ENCODE results near the gene CRIP3. TPM values are rescaled to one million over a fixed set of nuclear protein-coding genes. Genes with fewer than 3 reads are reported as not detected.

The CRIP3 gene
- total and polyA plus RNA-seq, 2 of the 13 experiments (the other 11 are each of a cell fraction or from before 2014, with no cell fraction given), result 6.3 to 9.3 TPM

DNA sequence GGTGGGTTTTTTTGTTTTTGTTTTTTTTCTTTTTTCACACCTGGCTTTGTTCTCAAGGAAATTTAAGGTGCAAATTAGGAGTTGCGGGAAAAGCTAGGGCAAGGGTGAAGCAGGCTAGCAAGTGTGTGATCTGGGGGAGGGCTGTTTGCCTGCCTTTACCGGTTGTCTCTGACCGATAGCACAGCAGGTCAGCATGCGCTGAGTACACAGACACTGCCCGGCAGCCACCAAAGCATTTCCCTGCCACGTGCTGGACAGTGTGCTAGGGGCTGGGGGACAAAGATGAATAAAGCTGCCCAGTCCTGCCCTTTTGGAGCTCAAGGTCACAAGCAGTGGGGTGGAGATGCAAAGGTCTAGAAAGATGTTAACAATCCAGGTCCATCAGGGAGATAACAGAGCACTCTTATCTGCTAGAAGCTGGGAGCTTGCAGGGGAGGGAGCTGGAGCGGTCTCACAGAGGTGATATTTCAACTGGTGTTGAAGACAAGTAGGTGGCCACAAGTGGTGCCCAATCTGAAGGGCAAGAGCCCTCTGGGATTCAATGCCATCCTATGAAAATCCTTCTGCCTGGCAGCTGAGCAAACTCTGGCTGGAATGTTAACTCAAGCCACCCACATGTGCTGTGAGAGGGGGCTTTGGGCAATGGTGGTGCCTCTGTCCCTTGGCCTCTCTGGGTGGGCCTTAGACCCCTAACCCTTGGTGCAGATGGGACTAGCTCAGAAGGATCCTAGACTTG, 40.8 kb downstream of the CRIP3 start (continued):
- TF ChIP-seq, protein P1, sequence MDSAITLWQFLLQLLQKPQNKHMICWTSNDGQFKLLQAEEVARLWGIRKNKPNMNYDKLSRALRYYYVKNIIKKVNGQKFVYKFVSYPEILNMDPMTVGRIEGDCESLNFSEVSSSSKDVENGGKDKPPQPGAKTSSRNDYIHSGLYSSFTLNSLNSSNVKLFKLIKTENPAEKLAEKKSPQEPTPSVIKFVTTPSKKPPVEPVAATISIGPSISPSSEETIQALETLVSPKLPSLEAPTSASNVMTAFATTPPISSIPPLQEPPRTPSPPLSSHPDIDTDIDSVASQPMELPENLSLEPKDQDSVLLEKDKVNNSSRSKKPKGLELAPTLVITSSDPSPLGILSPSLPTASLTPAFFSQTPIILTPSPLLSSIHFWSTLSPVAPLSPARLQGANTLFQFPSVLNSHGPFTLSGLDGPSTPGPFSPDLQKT (CRISPR knock-in tag; IDR thresholded peaks at IDR 0.05; ENCODE audit: borderline replicate concordance), result no peak
- TF ChIP-seq, protein P2, sequence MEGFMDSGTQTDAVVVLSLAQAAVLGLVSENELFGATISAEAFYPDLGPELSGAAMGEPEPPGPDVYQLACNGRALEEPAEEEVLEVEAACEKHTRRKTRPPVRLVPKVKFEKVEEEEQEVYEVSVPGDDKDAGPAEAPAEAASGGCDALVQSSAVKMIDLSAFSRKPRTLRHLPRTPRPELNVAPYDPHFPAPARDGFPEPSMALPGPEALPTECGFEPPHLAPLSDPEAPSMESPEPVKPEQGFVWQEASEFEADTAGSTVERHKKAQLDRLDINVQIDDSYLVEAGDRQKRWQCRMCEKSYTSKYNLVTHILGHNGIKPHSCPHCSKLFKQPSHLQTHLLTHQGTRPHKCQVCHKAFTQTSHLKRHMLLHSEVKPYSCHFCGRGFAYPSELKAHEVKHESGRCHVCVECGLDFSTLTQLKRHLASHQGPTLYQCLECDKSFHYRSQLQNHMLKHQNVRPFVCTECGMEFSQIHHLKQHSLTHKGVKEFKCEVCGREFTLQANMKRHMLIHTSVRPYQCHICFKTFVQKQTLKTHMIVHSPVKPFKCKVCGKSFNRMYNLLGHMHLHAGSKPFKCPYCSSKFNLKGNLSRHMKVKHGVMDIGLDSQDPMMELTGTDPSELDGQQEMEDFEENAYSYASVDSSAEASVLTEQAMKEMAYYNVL (CRISPR knock-in tag; IDR thresholded peaks at IDR 0.05; ENCODE audit: borderline replicate concordance), result peak; percentile 99
- peak; percentile 98 for TF ChIP-seq KLF6 (CRISPR knock-in tag; IDR thresholded peaks at IDR 0.05)
- peak; percentile 91 for TF ChIP-seq ZNF841 (CRISPR knock-in tag; IDR thresholded peaks at IDR 0.05; ENCODE audit: borderline replicate concordance)
- TF ChIP-seq, protein P3, sequence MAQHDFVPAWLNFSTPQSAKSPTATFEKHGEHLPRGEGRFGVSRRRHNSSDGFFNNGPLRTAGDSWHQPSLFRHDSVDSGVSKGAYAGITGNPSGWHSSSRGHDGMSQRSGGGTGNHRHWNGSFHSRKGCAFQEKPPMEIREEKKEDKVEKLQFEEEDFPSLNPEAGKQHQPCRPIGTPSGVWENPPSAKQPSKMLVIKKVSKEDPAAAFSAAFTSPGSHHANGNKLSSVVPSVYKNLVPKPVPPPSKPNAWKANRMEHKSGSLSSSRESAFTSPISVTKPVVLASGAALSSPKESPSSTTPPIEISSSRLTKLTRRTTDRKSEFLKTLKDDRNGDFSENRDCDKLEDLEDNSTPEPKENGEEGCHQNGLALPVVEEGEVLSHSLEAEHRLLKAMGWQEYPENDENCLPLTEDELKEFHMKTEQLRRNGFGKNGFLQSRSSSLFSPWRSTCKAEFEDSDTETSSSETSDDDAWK (CRISPR knock-in tag; IDR thresholded peaks at IDR 0.05), result no peak
- TF ChIP-seq, protein P4, sequence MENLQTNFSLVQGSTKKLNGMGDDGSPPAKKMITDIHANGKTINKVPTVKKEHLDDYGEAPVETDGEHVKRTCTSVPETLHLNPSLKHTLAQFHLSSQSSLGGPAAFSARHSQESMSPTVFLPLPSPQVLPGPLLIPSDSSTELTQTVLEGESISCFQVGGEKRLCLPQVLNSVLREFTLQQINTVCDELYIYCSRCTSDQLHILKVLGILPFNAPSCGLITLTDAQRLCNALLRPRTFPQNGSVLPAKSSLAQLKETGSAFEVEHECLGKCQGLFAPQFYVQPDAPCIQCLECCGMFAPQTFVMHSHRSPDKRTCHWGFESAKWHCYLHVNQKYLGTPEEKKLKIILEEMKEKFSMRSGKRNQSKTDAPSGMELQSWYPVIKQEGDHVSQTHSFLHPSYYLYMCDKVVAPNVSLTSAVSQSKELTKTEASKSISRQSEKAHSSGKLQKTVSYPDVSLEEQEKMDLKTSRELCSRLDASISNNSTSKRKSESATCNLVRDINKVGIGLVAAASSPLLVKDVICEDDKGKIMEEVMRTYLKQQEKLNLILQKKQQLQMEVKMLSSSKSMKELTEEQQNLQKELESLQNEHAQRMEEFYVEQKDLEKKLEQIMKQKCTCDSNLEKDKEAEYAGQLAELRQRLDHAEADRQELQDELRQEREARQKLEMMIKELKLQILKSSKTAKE (CRISPR knock-in tag; IDR thresholded peaks at IDR 0.05; ENCODE audit: borderline replicate concordance), result peak; percentile 100
- peak; percentile 98 for TF ChIP-seq ISL2 (CRISPR knock-in tag; IDR thresholded peaks at IDR 0.05)
- peak; percentile 73 for TF ChIP-seq KLF9 (CRISPR knock-in tag; IDR thresholded peaks at IDR 0.05; ENCODE audit: low read depth)
- TF ChIP-seq RFXAP (CRISPR knock-in tag; IDR thresholded peaks at IDR 0.05; ENCODE audit: borderline replicate concordance), result peak; percentile 91
- peak; percentile 71 for TF ChIP-seq FOXA1 (IDR thresholded peaks at IDR 0.05)
- peak; percentile 100 for TF ChIP-seq FOXA1 (CRISPR knock-in tag; IDR thresholded peaks at IDR 0.05)
- no peak for TF ChIP-seq ATAD3A (CRISPR knock-in tag; IDR thresholded peaks at IDR 0.05)
- TF ChIP-seq, protein P5, sequence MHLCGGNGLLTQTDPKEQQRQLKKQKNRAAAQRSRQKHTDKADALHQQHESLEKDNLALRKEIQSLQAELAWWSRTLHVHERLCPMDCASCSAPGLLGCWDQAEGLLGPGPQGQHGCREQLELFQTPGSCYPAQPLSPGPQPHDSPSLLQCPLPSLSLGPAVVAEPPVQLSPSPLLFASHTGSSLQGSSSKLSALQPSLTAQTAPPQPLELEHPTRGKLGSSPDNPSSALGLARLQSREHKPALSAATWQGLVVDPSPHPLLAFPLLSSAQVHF (CRISPR knock-in tag; IDR thresholded peaks at IDR 0.05), result peak; percentile 96; the same call in 1 of the 2 replicates
- TF ChIP-seq HOXA7 (CRISPR knock-in tag; IDR thresholded peaks at IDR 0.05), result 0 out of 2 replicates have a peak, but pooled peaks have one; percentile 80
- TF ChIP-seq RNF2 (conservative IDR thresholded peaks at IDR 0.05; ENCODE audit: low read depth), result peak; percentile 78
- peak; percentile 100 for TF ChIP-seq ZNF772 (CRISPR knock-in tag; IDR thresholded peaks at IDR 0.05)
- no peak for TF ChIP-seq SRSF9 (IDR thresholded peaks at IDR 0.05; ENCODE audit: borderline replicate concordance, insufficient read depth, low read depth, low read length, poor library complexity, severe bottlenecking)
- TF ChIP-seq ZNF607 (CRISPR knock-in tag; IDR thresholded peaks at IDR 0.05; ENCODE audit: borderline replicate concordance), result peak; percentile 99
- TF ChIP-seq ZNF367 (CRISPR knock-in tag; IDR thresholded peaks at IDR 0.05; ENCODE audit: borderline replicate concordance), result no peak
- TF ChIP-seq EZH2 (conservative IDR thresholded peaks at IDR 0.05; ENCODE audit: low read depth, low read length), result no peak
- TF ChIP-seq ZNF879 (CRISPR knock-in tag; IDR thresholded peaks at IDR 0.05), result peak; percentile 72; the same call in 1 of the 2 replicates
